Right lobe of liver (tissue), 6 donors: Measurements from ENCODE around the gene NDST4. TPM values are rescaled to one million over a fixed set of nuclear protein-coding genes. Genes with fewer than 3 reads are reported as not detected.

ENCODE experiments used
- ATAC-seq, 4 donors: fragments of 200-7000 bp; cut with Tn5 transposase; one replicate each; pipeline ENCODE4 v1.9.1; 2020; ENCODE audit warnings: mild to moderate bottlenecking in 4 of 4, moderate library complexity in 4 of 4
- DNase-seq, 3 donors: peaks; one replicate each; pipeline ENCODE4 v3.0.0-alpha.2; 2020
- H3K27ac ChIP-seq, 3 donors: fragments of 200-600 bp; one replicate each; pipeline ENCODE4 v1.8.0; 2022
- H3K27me3 ChIP-seq, 2 donors: fragments of 200-600 bp; one replicate each; pipeline ENCODE4 v1.8.0; 2022
- H3K36me3 ChIP-seq, 4 donors: fragments of 200-600 bp; sonication (generic) in 1 of 4; one replicate each; pipeline versions ENCODE4 v1.5.1 to v1.8.0; 2017 to 2022; ENCODE audit warnings: control low read depth in 1 of 4
- H3K4me1 ChIP-seq, 4 donors: fragments of 200-600 bp; sonication (generic) in 1 of 4; one replicate each; pipeline versions ENCODE4 v1.5.1 to v1.8.0; 2017 to 2022; ENCODE audit warnings: control low read depth in 1 of 4
- H3K4me3 ChIP-seq, 3 donors: fragments of 200-600 bp; one replicate each; pipeline ENCODE4 v1.8.0; 2022
- H3K9me3 ChIP-seq, 4 donors: fragments of 200-600 bp; sonication (generic) in 1 of 4; one replicate each; pipeline versions ENCODE4 v1.5.1 to v1.8.0; 2017 to 2022; ENCODE audit warnings: control low read depth in 1 of 4
- CTCF ChIP-seq, 4 donors: fragments of 200-600 bp in 3 of 4; fragments of 450-650 bp in 1 of 4; IDR thresholded peaks; one replicate each; pipeline versions ENCODE4 v1.5.1 to v1.8.0; 2016 to 2022; ENCODE audit warnings: antibody characterized with exemption in 4 of 4, mild to moderate bottlenecking in 2 of 4
- POLR2A ChIP-seq: fragments of 450-650 bp; IDR thresholded peaks from one replicate; pipeline ENCODE4 v1.6.1; 2017; ENCODE audit warnings: antibody characterized with exemption, mild to moderate bottlenecking
- WGBS: methylation state at CpG from one replicate; pipeline ENCODE4 v1.1.6; 2018; ENCODE audit warnings: low coverage, low lambda C conversion rate; ENCODE audit not compliant: insufficient coverage; ENCODE audit errors: missing lambda C conversion rate; 5-methylcytosine and 5-hydroxymethylcytosine counted together
- intact Hi-C, 2 donors: fragments of 100-400 bp; cut with DNase I; formaldehyde crosslinking; loops; one replicate each; pipeline versions ENCODE4 v1.11.2 to v1.14.1; 2022
- total RNA-seq, 6 experiments: library from RNA; depleted of rRNA in 2 of 6; stranded (reverse); fragments of >200 nt in 2 of 6; fragmentation: NEBNext Ultra II Directional in 3 of 6; extraction: Animal tissue kit (Norgen Biotek cat#: 25700) in 3 of 6; gene quantifications; one replicate each; pipeline versions ENCODE4 v1.1.0 to v1.2.4, GENCODE V29; 2016 to 2023
- donor health status: DM: no; HTN: yes; CAD: no.
- donor health status: DM: no; HTN: no; CAD: no.
- donor health status: DM: no; HTN: no; CAD: no.
- donor health status: DM: no; HTN: yes; CAD: no.
- donor health status: DM: no; HTN: yes; CAD: no.

The NDST4 gene
- total RNA-seq, 6 experiments from 2014 or later = not detected

GRCh38 chr4:114999880-115000279 lies 113.5 kb downstream of the NDST4 start:
- WGBS = 14% methylated on average over 1 of the region's 1 CpG
- no peaks in the 10 kb centered on the region for H3K27me3 ChIP-seq
- H3K36me3 ChIP-seq = no peaks in the 10 kb centered on the region
- intact Hi-C loops = no loop called here
- no peaks in the 10 kb centered on the region for H3K9me3 ChIP-seq
- no peak for ATAC-seq
- DNase-seq = no peak
- TF ChIP-seq POLR2A (no peak), CTCF (IDR thresholded peaks at IDR 0.05) (no peak)
- H3K4me3 ChIP-seq = no peak overlapping the region
- no peaks in the 10 kb centered on the region for H3K4me1 ChIP-seq
- H3K27ac ChIP-seq = no peak overlapping the region

- ATAC-seq = no peak
- H3K4me1 ChIP-seq = no peaks in the 10 kb centered on the region
- DNase-seq = no peak
- H3K36me3 ChIP-seq = no peaks in the 10 kb centered on the region
- no peak overlapping the region for H3K4me3 ChIP-seq
- intact Hi-C loops = no loop called here
- H3K27ac ChIP-seq = no peak overlapping the region
- H3K9me3 ChIP-seq = no peaks in the 10 kb centered on the region
- no peaks in the 10 kb centered on the region for H3K27me3 ChIP-seq
- TF ChIP-seq CTCF (IDR thresholded peaks at IDR 0.05) (no peak), POLR2A (no peak)
Measured at GRCh38 chr4:114998316-114998715, 115.1 kb downstream of the NDST4 start.

GRCh38 chr4:114997576-114998247 lies 115.7 kb downstream of the NDST4 start:
- TF ChIP-seq CTCF (IDR thresholded peaks at IDR 0.05) (no peak), POLR2A (no peak)
- intact Hi-C loops = no loop called here
- H3K27me3 ChIP-seq = no peaks in the 10 kb centered on the region
- 44% methylated on average over 2 of the region's 2 CpGs for WGBS
- no peaks in the 10 kb centered on the region for H3K36me3 ChIP-seq
- no peaks in the 10 kb centered on the region for H3K4me1 ChIP-seq
- no peak overlapping the region for H3K4me3 ChIP-seq
- DNase-seq (no peak), ATAC-seq (no peak)
- no peak overlapping the region for H3K27ac ChIP-seq
- H3K9me3 ChIP-seq = no peaks in the 10 kb centered on the region

- no peaks in the 10 kb centered on the region for H3K4me1 ChIP-seq
- no peak for TF ChIP-seq POLR2A
- TF ChIP-seq CTCF (IDR thresholded peaks at IDR 0.05) = no peak
- DNase-seq = no peak
- H3K36me3 ChIP-seq = no peaks in the 10 kb centered on the region
- H3K9me3 ChIP-seq = no peaks in the 10 kb centered on the region
- ATAC-seq = no peak
- H3K27ac ChIP-seq = no peak overlapping the region
- H3K4me3 ChIP-seq = no peak overlapping the region
- intact Hi-C loops = no loop called here
- WGBS = 26% methylated on average over 4 of the region's 4 CpGs
- H3K27me3 ChIP-seq = no peaks in the 10 kb centered on the region
Measured at GRCh38 chr4:114986133-114986532, 127.3 kb downstream of the NDST4 start.
